Omental fat pad (tissue), 4 donors: Measurements from ENCODE around the gene CAMK2A. TPM values are rescaled to one million over a fixed set of nuclear protein-coding genes. Genes with fewer than 3 reads are reported as not detected.

Experiments
- ATAC-seq: fragments of 150-250 bp; one replicate; pipeline ENCODE4 v1.9.1; 2016; ENCODE audit warnings: mild to moderate bottlenecking, moderate library complexity; ENCODE audit not compliant: low FRiP score
- DNase-seq: peaks from one replicate; pipeline ENCODE4 v3.0.0-alpha.2; 2019; ENCODE audit warnings: low spot score
- CTCF ChIP-seq, 3 donors: fragments of 450-650 bp; IDR thresholded peaks; one replicate each; pipeline ENCODE4 v1.5.1; 2016 to 2017; ENCODE audit warnings: antibody characterized with exemption in 3 of 3, mild to moderate bottlenecking in 3 of 3, moderate library complexity in 2 of 3
- total RNA-seq, 4 donors: library from RNA; depleted of rRNA; stranded (reverse); fragments of >200 nt; gene quantifications; one replicate each; pipeline ENCODE4 v1.1.0, GENCODE V29; 2016

The CAMK2A gene
- total RNA-seq, 4 donors from 2014 or later, result 0.28 to 2.9 TPM; not detected in 2

DNA sequence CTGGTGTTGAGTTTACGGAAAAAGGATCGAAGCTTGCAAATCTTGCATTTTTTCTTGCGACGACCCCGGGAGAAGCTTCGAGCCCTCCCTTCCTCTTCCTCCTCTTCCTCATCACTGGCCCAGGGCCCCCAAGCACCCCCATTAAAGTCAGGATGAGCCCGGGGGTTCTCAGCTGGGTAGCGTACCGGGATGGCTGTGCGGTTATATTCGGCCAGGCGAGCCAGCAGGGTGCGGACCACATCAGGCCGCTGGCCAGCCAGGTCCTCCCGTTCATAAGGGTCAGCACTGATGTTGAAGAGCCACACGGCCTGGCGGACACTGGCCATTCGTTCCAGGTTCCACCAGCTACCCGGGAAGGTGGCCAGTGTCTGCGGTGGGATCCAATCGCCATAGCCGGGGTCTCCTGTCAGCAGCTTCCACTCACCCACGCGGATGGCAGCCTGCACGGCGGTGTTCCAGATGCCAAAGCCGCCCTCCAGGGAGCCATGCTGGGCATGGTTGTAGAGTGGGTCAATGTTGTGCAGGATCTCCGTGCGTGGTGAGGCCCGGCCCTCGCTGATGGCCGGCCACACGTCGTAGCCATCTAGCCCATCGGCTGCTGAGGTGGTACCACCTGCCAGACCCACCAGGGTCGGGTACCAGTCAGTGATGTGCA, 7.8 kb upstream of the CAMK2A start:
- no peak for DNase-seq
- TF ChIP-seq CTCF (IDR thresholded peaks at IDR 0.05), result no peak
- no peak for ATAC-seq

DNA sequence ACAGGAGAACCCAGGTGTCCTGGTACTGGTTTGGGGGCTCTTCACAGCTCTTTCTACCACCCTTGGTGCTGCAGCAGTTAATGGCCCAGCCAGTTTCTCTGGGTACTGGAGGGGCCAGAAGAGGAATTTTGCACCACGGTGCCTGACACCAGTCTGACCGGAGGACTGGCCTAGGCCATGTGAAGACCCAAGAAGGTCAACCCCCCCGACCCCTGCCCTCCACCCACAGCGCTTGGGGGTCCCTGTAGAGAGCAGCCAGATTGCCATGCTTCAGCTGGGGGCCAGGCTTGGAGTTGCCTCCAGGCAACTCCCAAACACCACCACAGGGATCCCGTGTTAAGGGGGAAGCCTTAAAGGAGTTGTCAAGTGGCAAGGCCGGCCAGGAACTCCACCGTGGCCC, 6.9 kb upstream of the CAMK2A start:
- ATAC-seq (no peak), DNase-seq (no peak)
- TF ChIP-seq CTCF (IDR thresholded peaks at IDR 0.05), result no peak

DNA sequence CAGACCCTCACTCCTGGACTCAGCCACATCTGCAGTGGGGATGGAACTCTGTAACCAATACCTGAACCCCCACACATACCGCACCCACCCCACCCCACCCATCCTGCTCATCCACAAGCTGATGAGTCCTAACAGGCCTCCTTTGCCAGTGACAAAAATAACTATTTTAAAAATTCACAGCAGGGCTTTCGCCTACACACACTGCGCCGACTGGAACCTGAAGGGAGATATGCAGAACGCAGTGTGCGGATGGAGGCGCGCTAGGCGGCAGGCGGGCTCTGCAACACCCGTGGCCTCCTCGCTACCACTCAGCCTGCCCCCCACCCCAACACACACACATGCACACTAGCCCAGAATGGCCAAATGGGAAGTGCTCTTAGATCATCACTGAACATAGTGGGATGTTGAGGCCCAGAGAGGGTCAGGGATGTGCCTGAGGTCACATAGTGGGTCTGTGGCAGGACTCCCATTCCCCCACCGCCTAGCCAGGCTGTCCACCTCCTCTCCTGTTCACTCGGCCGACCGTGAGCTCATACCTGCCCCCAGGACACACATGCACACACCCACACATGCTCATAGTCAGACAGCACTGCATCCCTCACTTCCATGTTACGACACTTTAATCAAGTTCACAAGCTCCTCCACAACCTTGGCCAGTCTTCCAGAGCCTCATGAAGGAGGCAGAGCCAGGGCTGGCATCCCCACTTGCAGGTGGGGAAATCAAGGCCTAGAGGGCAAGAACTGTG, 6.3 kb upstream of the CAMK2A start:
- DNase-seq (no peak), ATAC-seq (peak; percentile 11)
- TF ChIP-seq CTCF (IDR thresholded peaks at IDR 0.05), result no peak

GRCh38 chr5:150295172-150295634, 5.6 kb upstream of the CAMK2A start:
- DNase-seq, result peak; percentile 40
- peak; percentile 83 for ATAC-seq
- TF ChIP-seq CTCF (IDR thresholded peaks at IDR 0.05), result no peak

DNA sequence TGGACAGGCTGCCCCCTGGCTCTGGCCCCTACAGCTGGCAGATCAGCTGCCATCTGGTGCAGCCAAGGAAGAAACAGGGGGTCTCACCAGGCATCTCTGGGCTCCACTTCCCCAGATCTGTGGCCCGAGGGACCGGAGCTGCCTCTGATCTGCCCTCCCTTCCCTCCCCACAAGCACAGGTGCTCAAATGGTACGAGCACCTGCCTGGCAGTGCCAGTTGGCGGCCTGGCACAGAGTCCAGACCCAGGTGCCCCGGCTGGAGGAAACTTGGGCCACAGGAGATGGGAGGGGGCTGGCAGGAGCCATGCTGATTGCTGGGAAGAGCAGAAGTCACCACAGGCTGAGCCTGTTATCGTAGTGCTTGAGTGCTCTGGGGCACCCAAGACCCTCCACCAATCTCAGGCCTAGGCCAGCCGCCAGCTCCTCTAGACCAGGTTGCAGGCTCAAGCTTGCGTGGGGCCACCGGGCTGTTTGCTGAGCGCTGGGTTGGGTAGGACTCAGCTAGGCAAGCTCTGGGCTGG, 5.0 kb upstream of the CAMK2A start:
- no peak for TF ChIP-seq CTCF (IDR thresholded peaks at IDR 0.05)
- DNase-seq, result no peak

GRCh38 chr5:150293091-150293941, 3.7 kb upstream of the CAMK2A start:
- no peak for TF ChIP-seq CTCF (IDR thresholded peaks at IDR 0.05)
- ATAC-seq, result no peak
- DNase-seq, result no peak

More for the DNA sequence above, 5.0 kb upstream of the CAMK2A start:
- no peak for ATAC-seq
